CD4-positive, alpha-beta T cell treated with Interleukin-6 at 100 ng/mL for 8 hours (primary cell): ENCODE data around the gene ANK2.

Source experiments
- DNase-seq: peaks from one replicate; pipeline ENCODE4 v3.0.0-alpha.2; 2020; ENCODE audit warnings: mixed read lengths, low spot score

ANK2 gene

GRCh38 chr4:113094802-113095201 is 45.3 kb downstream of the ANK2 start:
- DNase-seq = no peak

DNA sequence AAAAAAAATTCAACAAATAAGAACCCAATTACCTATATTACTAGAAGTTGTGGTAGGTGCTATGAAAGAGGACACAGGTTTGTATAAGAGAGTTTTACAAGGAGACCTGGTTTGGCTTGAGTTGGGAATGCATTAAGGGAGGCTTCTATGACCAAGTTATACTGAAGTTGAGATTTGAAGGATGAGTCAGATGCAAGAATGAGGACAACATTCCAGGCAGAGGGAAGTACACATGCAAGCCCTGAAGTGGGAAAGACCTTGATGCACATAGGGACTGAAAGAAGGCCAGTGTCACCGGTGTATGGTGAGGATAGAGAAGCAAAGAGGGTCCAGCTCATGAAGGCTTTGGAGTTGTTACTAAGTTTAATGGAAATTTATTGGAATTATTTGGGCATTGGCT is 52.2 kb downstream of the ANK2 start:
- no peak for DNase-seq

GRCh38 chr4:113103556-113103955 is 54.1 kb downstream of the ANK2 start:
- DNase-seq = no peak

DNA sequence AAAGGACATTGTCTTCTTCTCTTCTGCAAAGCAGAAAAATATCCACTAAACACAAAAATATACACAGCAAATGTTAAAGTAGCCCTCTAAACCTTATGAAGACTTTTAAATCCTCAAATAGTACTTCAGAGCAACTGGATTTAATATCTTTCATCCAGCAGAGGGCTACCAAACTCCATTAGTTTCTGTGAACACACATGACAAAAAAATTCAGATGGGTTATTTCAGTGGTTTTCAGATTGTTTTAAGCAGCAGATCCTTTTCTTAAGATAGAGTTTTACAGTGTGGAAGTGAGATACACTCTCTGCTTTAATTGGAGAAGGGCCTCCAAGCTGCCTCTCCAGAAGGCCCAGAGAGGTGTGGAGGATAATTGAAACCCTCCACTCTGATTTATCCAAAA is 56.7 kb downstream of the ANK2 start:
- DNase-seq = no peak

- DNase-seq = no peak
Observed at GRCh38 chr4:113109106-113109718, 59.8 kb downstream of the ANK2 start.

GRCh38 chr4:113112338-113112978 is 63.0 kb downstream of the ANK2 start:
- no peak for DNase-seq

DNA sequence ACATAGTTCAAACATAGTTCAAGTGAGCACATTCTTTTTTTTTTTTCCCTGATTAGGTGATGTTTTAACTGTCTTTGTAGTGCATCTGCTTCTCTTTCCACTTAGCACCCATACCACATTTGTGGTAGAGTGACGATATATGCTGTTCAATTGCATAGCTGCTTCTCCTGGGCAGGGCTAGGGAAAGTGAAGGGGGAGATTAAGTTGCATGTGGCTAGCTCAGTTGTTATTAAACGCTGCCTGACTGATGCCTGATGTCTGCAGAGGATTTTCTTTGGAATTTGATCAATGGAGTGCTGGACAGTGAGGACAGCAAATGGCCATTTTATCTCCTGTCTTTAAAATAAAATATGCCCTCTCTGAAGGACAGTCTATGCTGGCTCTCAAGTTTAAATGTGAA is 63.7 kb downstream of the ANK2 start:
- DNase-seq = no peak

- DNase-seq = no peak
Observed at GRCh38 chr4:113114884-113115283, 65.4 kb downstream of the ANK2 start.

- no peak for DNase-seq
Observed at GRCh38 chr4:113116414-113117357, 67.2 kb downstream of the ANK2 start.

GRCh38 chr4:113117358-113117702 is 67.9 kb downstream of the ANK2 start:
- DNase-seq = no peak

- no peak for DNase-seq
Observed at GRCh38 chr4:113122066-113122465, 72.6 kb downstream of the ANK2 start.

- DNase-seq = no peak
Observed at GRCh38 chr4:113125418-113125817, 76.0 kb downstream of the ANK2 start.

- DNase-seq = no peak
Observed at GRCh38 chr4:113131136-113131535, 81.7 kb downstream of the ANK2 start.

GRCh38 chr4:113131621-113132020 is 82.2 kb downstream of the ANK2 start:
- DNase-seq = no peak

DNA sequence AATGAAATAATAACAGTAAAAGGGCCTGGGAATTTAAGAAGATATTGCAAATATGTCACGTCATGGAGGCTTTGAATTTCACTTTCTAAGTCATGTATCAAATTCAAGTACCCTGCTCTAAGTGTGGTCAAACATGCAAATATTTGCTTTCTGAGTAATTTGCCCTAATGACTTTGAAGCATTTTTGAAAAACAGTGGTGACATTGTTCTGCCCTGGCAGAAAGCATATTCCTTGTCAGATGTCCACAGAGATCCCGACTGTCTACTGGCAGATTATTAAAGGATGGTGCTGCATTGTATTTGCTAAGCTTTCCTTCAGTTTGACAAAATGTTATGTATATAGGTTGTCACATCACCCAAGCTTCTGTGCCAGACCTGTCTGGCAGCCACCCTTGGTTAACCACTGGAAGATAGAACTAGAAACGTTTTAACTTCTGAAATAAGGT is 92.5 kb downstream of the ANK2 start:
- no peak for DNase-seq

DNA sequence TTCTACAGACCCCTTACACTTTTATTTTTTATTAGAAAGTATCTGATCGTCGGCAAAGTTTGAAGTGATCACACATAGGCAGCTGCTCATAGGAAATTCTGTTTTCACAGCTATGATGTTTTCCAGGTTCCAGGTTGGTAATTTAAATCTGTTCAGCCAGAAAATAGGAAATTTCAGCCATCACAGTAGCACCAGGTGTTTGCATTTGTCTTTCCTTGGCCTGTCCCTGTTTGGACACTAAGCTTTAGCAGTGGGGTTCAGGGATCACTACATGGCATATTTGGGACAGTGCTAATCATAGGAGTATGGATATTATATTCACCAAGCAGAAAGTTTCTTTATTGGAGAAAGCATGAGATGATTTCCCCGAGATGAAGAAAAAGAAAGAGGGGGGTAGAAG is 92.9 kb downstream of the ANK2 start:
- DNase-seq = no peak

DNA sequence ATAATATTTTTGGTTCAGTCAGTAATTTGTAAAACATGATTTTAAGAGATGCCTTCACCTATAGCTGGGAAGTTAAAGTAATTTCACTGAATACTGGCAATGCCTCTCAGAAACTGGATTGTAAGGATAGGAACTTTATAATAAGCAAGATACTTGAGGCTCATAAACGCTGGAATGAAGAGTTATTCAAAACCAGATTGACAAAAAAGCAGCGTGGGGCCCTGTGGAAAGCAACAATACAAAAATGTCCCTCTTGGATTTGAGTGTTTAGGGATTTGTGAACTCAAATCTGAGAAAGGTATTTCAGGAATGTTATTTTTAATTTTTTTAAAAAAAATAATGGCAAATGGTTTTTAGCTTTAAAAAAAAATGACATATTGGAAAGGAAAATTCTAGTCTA is 94.6 kb downstream of the ANK2 start:
- DNase-seq = no peak

DNA sequence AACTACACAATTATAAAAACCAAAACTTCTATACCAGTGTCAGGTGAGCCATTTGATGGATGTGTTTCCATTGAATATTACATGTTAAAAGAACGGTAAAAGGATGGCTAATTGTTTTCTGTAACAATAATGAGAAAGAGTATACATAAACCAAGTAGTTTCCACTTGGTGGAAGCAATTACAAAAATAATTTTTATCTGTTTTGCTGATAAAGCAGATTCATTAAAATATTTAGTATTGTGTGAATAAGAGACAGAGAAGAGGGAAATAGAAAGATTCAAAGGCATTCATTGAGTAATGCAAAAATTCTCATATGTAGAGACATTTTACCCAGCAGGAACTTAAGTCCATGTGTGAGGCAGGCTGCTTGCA is 95.7 kb downstream of the ANK2 start:
- DNase-seq = no peak

GRCh38 chr4:113145519-113146291 is 96.3 kb downstream of the ANK2 start:
- no peak for DNase-seq

GRCh38 chr4:113146876-113147358 is 97.5 kb downstream of the ANK2 start:
- no peak for DNase-seq

GRCh38 chr4:113147498-113148111 is 98.2 kb downstream of the ANK2 start:
- DNase-seq = no peak

GRCh38 chr4:113148925-113149324 is 99.5 kb downstream of the ANK2 start:
- DNase-seq = no peak
